ENCODE data around the gene MYH10. TPM values are rescaled to one million over a fixed set of nuclear protein-coding genes. Genes with fewer than 3 reads are reported as not detected.

Gene MYH10
- total and polyA plus RNA-seq, 8 donors = 1.8 to 104 (median 11.2) TPM

- intact Hi-C loops (cut with DNase I; ENCODE audit: low total_unique reads) = no loop called here
- peaks cover 0 to 35% (median 16%) of the 10 kb centered on the region in 4 donors for H3K36me3 ChIP-seq
- TF ChIP-seq CTCF (IDR thresholded peaks at IDR 0.05) (no peak), POLR2AphosphoS5 (IDR thresholded peaks at IDR 0.05) (peak; percentile 9 to 84 (median 77)), POLR2A (IDR thresholded peaks at IDR 0.05) (no peak)
- no peak overlapping the region for H3K27ac ChIP-seq
- 31 to 57% (median 39%) methylated on average over 3 of the region's 3 CpGs for WGBS, 5 donors
- H3K27me3 ChIP-seq = peaks cover 0 to 15% (median 0%) of the 10 kb centered on the region in 3 donors
- peak; percentile 63 to 75 for DNase-seq
- peaks cover 0 to 25% (median 14%) of the 10 kb centered on the region in 4 donors for H3K4me1 ChIP-seq
- no peak overlapping the region for H3K4me3 ChIP-seq
- H3K9me3 ChIP-seq = no peaks in the 10 kb centered on the region
Measured at GRCh38 chr17:8532021-8532420, 98.5 kb downstream of the MYH10 start.

DNA sequence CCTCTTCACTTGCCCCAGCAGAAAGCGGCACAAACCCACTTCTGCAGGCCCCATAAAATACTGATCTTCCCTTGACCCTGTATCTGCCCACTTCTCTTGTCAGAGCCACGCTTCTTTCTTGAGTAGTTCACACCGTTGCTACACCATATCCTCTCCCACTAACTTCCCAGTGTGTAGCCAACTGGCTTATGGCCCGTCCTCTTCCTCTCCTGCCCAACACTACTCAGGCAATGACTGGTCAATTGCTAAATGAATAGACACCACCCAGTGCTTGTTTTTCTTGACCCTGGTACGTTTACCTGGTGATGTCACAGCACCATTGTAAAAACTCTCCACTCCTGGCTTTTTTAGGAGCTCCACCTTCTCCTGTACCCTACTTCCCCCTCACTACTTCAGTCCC, 107.9 kb downstream of the MYH10 start:
- peaks cover 0 to 4% (median 0%) of the 10 kb centered on the region in 3 donors for H3K27me3 ChIP-seq
- WGBS, 5 donors = 76 to 88% (median 80%) methylated on average over 5 of the region's 5 CpGs
- H3K27ac ChIP-seq = no peak overlapping the region
- no peaks in the 10 kb centered on the region for H3K9me3 ChIP-seq
- no peak for TF ChIP-seq POLR2AphosphoS5 (IDR thresholded peaks at IDR 0.05)
- no peak for TF ChIP-seq EP300 (IDR thresholded peaks at IDR 0.05)
- no peak for TF ChIP-seq CTCF (IDR thresholded peaks at IDR 0.05)
- no peak for TF ChIP-seq POLR2A (IDR thresholded peaks at IDR 0.05)
- intact Hi-C loops (cut with DNase I; ENCODE audit: low total_unique reads) = no loop called here
- DNase-seq = no peak
- no peak overlapping the region for H3K4me3 ChIP-seq
- no peaks in the 10 kb centered on the region for H3K4me1 ChIP-seq
- peaks cover 3 to 38% (median 16%) of the 10 kb centered on the region in 4 donors for H3K36me3 ChIP-seq

GRCh38 chr17:8520981-8521380, 109.5 kb downstream of the MYH10 start:
- DNase-seq = no peak
- peaks cover 3 to 54% (median 20%) of the 10 kb centered on the region in 4 donors for H3K36me3 ChIP-seq
- intact Hi-C loops (cut with DNase I; ENCODE audit: low total_unique reads) = no loop called here
- no peaks in the 10 kb centered on the region for H3K4me1 ChIP-seq
- peaks cover 0 to 4% (median 0%) of the 10 kb centered on the region in 3 donors for H3K27me3 ChIP-seq
- no peak overlapping the region for H3K4me3 ChIP-seq
- peak overlapping the region in 1 of 5 donors; percentile 9 for H3K27ac ChIP-seq
- WGBS, 5 donors = 89 to 97% (median 95%) methylated on average over 10 of the region's 10 CpGs
- H3K9me3 ChIP-seq = no peaks in the 10 kb centered on the region
- TF ChIP-seq POLR2AphosphoS5 (IDR thresholded peaks at IDR 0.05) (no peak), CTCF (IDR thresholded peaks at IDR 0.05) (no peak), EP300 (IDR thresholded peaks at IDR 0.05) (no peak), POLR2A (IDR thresholded peaks at IDR 0.05) (no peak)

DNA sequence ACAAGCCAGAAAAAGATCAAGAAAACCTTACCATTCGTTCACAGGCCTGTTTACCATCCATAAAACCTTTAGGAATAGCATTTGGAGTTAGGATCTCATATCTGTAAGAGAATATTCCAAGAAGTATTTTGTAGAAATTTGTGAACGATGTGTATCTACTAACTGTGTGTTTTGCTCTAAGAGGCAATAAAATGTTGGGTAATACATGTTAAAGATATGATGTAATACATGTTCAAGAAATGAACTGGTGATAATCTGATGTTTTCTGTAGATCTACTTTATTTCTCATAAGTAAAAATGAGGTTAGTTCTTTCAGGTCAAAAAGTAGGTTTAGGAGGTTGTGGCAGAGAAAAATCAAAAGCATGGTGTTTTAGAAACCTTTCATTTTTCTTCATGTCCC, 111.7 kb downstream of the MYH10 start:
- H3K36me3 ChIP-seq = peaks cover 3 to 73% (median 32%) of the 10 kb centered on the region in 4 donors
- no peaks in the 10 kb centered on the region for H3K9me3 ChIP-seq
- H3K27me3 ChIP-seq = no peaks in the 10 kb centered on the region
- H3K27ac ChIP-seq = no peak overlapping the region
- TF ChIP-seq POLR2A (IDR thresholded peaks at IDR 0.05) (no peak), CTCF (IDR thresholded peaks at IDR 0.05) (no peak), EP300 (IDR thresholded peaks at IDR 0.05) (no peak), POLR2AphosphoS5 (IDR thresholded peaks at IDR 0.05) (no peak)
- H3K4me3 ChIP-seq = no peak overlapping the region
- intact Hi-C loops (cut with DNase I; ENCODE audit: low total_unique reads) = no loop called here
- no peak for DNase-seq
- 41 to 64% (median 46%) methylated on average over 2 of the region's 2 CpGs for WGBS, 5 donors
- H3K4me1 ChIP-seq = no peaks in the 10 kb centered on the region

Measured in stomach (tissue), 9 donors.